Measurements from ENCODE around the gene MBP. TPM values are rescaled to one million over a fixed set of nuclear protein-coding genes. Genes with fewer than 3 reads are reported as not detected.

The MBP gene
- total and polyA plus RNA-seq, 2 donors (not counting 1 experiment from before 2014, with no cell fraction given): 2.3 to 3.6 TPM

GRCh38 chr18:77127769-77128671, 4.6 kb downstream of the MBP start:
- H3K9ac ChIP-seq (ENCODE audit: insufficient read depth, low read length): no peak overlapping the region
- no peak overlapping the region for H3K4me3 ChIP-seq (replicated peaks in 1 of 4; ENCODE audit: control extremely low read depth in 1 of 4, insufficient read depth in 1 of 4, low read depth in 3 of 4, low read length in 4 of 4)
- peak; percentile 92 to 96 for DNase-seq (ENCODE audit: low read depth in 2 of 2)
- H3K4me2 ChIP-seq (ENCODE audit: extremely low read depth, insufficient read depth, low read length): no peak overlapping the region
- H2AFZ ChIP-seq (ENCODE audit: low read length): no peak overlapping the region
- H3K27me3 ChIP-seq (ENCODE audit: control insufficient read depth, insufficient read depth, low read length): peaks cover 15% of the 10 kb centered on the region
- peaks cover 6% of the 10 kb centered on the region for H3K4me1 ChIP-seq (ENCODE audit: control insufficient read depth, extremely low read depth, insufficient read depth, low read length)
- no peak for TF ChIP-seq EZH2 (IDR thresholded peaks at IDR 0.05; ENCODE audit: low read length, missing control alignments)
- TF ChIP-seq CTCF (conservative IDR thresholded peaks at IDR 0.05 in 1 of 2, IDR thresholded peaks at IDR 0.05 in 1 of 2; ENCODE audit: low read depth in 1 of 2, low read length in 2 of 2): no peak
- H3K79me2 ChIP-seq (ENCODE audit: control insufficient read depth, insufficient read depth, low read length): no peaks in the 10 kb centered on the region
- no peaks in the 10 kb centered on the region for H3K9me3 ChIP-seq (ENCODE audit: control insufficient read depth, insufficient read depth, low read depth, low read length)
- no peaks in the 10 kb centered on the region for H4K20me1 ChIP-seq (ENCODE audit: control insufficient read depth, extremely low read depth, insufficient read depth, low read length)
- H3K27ac ChIP-seq (ENCODE audit: insufficient read depth, low read length): no peak overlapping the region
- no peaks in the 10 kb centered on the region for H3K36me3 ChIP-seq (ENCODE audit: control insufficient read depth, insufficient read depth, low read length)

GRCh38 chr18:77124452-77124922, 8.1 kb downstream of the MBP start:
- Histone ChIP-seq H2AFZ (ENCODE audit: low read length) (no peak overlapping the region), H3K27ac (ENCODE audit: insufficient read depth, low read length) (no peak overlapping the region), H3K4me3 (replicated peaks in 1 of 4; ENCODE audit: control extremely low read depth in 1 of 4, insufficient read depth in 1 of 4, low read depth in 3 of 4, low read length in 4 of 4) (no peak overlapping the region), H3K9ac (ENCODE audit: insufficient read depth, low read length) (no peak overlapping the region), H3K4me2 (ENCODE audit: extremely low read depth, insufficient read depth, low read length) (no peak overlapping the region), H3K4me1 (ENCODE audit: control insufficient read depth, extremely low read depth, insufficient read depth, low read length) (peaks cover 4% of the 10 kb centered on the region), H3K9me3 (ENCODE audit: control insufficient read depth, insufficient read depth, low read depth, low read length) (no peaks in the 10 kb centered on the region), H3K36me3 (ENCODE audit: control insufficient read depth, insufficient read depth, low read length) (no peaks in the 10 kb centered on the region), H3K27me3 (ENCODE audit: control insufficient read depth, insufficient read depth, low read length) (no peaks in the 10 kb centered on the region), H3K79me2 (ENCODE audit: control insufficient read depth, insufficient read depth, low read length) (no peaks in the 10 kb centered on the region), H4K20me1 (ENCODE audit: control insufficient read depth, extremely low read depth, insufficient read depth, low read length) (no peaks in the 10 kb centered on the region)
- peak in 1 of 2 donors; percentile 40 for DNase-seq (ENCODE audit: low read depth in 2 of 2)
- TF ChIP-seq EZH2 (IDR thresholded peaks at IDR 0.05; ENCODE audit: low read length, missing control alignments) (no peak), CTCF (conservative IDR thresholded peaks at IDR 0.05 in 1 of 2, IDR thresholded peaks at IDR 0.05 in 1 of 2; ENCODE audit: low read depth in 1 of 2, low read length in 2 of 2) (no peak)

GRCh38 chr18:77123320-77124231, 9.0 kb downstream of the MBP start:
- no peak overlapping the region for H3K4me3 ChIP-seq (replicated peaks in 1 of 4; ENCODE audit: control extremely low read depth in 1 of 4, insufficient read depth in 1 of 4, low read depth in 3 of 4, low read length in 4 of 4)
- no peak overlapping the region for H3K9ac ChIP-seq (ENCODE audit: insufficient read depth, low read length)
- DNase-seq (ENCODE audit: low read depth in 2 of 2): no peak
- H3K27ac ChIP-seq (ENCODE audit: insufficient read depth, low read length): no peak overlapping the region
- H3K4me2 ChIP-seq (ENCODE audit: extremely low read depth, insufficient read depth, low read length): no peak overlapping the region
- TF ChIP-seq EZH2 (IDR thresholded peaks at IDR 0.05; ENCODE audit: low read length, missing control alignments) (no peak), CTCF (conservative IDR thresholded peaks at IDR 0.05 in 1 of 2, IDR thresholded peaks at IDR 0.05 in 1 of 2; ENCODE audit: low read depth in 1 of 2, low read length in 2 of 2) (no peak)
- H3K79me2 ChIP-seq (ENCODE audit: control insufficient read depth, insufficient read depth, low read length): no peaks in the 10 kb centered on the region
- no peaks in the 10 kb centered on the region for H4K20me1 ChIP-seq (ENCODE audit: control insufficient read depth, extremely low read depth, insufficient read depth, low read length)
- no peaks in the 10 kb centered on the region for H3K27me3 ChIP-seq (ENCODE audit: control insufficient read depth, insufficient read depth, low read length)
- H3K4me1 ChIP-seq (ENCODE audit: control insufficient read depth, extremely low read depth, insufficient read depth, low read length): peaks cover 4% of the 10 kb centered on the region
- H3K36me3 ChIP-seq (ENCODE audit: control insufficient read depth, insufficient read depth, low read length): no peaks in the 10 kb centered on the region
- no peak overlapping the region for H2AFZ ChIP-seq (ENCODE audit: low read length)
- no peaks in the 10 kb centered on the region for H3K9me3 ChIP-seq (ENCODE audit: control insufficient read depth, insufficient read depth, low read depth, low read length)
